Body of pancreas (tissue), 4 donors: ENCODE data around the gene PTPRH. TPM values are rescaled to one million over a fixed set of nuclear protein-coding genes. Genes with fewer than 3 reads are reported as not detected.
"Not testable (repeated sequence)": the region's sequence is repeated elsewhere in the genome, so short reads cannot be mapped to it uniquely, and the experiment has no call there.

Source experiments
- ATAC-seq: fragments of 150-250 bp; one replicate; pipeline ENCODE4 v1.9.1; 2016
- DNase-seq, 4 donors: peaks; one replicate each; pipeline ENCODE4 v3.0.0-alpha.2; 2019
- H3K27ac ChIP-seq, 4 donors: fragments of 200-600 bp; sonication (generic); 1 replicate in 3 of 4; 2 replicates in 1 of 4; pipeline versions ENCODE4 v1.5.1 to v1.6.1; 2016 to 2019; ENCODE audit warnings: mild to moderate bottlenecking in 1 of 4, mixed read lengths in 1 of 4, moderate library complexity in 1 of 4
- H3K27me3 ChIP-seq, 2 donors: fragments of 200-600 bp; sonication (generic); one replicate each; pipeline ENCODE4 v1.6.0; 2016; ENCODE audit warnings: mild to moderate bottlenecking in 1 of 2
- H3K36me3 ChIP-seq, 2 donors: fragments of 200-600 bp; sonication (generic); replicated peaks in 1 of 2; 2 replicates each; pipeline ENCODE4 v1.5.1; 2016; ENCODE audit warnings: low read depth in 2 of 2; ENCODE audit not compliant: insufficient read depth in 1 of 2
- H3K4me1 ChIP-seq: fragments of 200-600 bp; sonication (generic); one replicate; pipeline ENCODE4 v1.6.0; 2016
- H3K4me3 ChIP-seq, 2 donors: fragments of 200-600 bp; sonication (generic); 1 replicate in 1 of 2; 2 replicates in 1 of 2; pipeline ENCODE4 v1.5.1; 2016 to 2019
- H3K9me3 ChIP-seq, 3 donors: fragments of 200-600 bp; sonication (generic); 1 replicate in 2 of 3; 2 replicates in 1 of 3; pipeline ENCODE4 v1.5.1; 2016
- POLR2A ChIP-seq, 3 donors: fragments of 450-650 bp; IDR thresholded peaks; one replicate each; pipeline ENCODE4 v1.6.1; 2016; ENCODE audit warnings: antibody characterized with exemption in 3 of 3, mild to moderate bottlenecking in 2 of 3
- WGBS, 2 donors: methylation state at CpG; one replicate each; pipeline ENCODE4 v1.1.5; 2017; 5-methylcytosine and 5-hydroxymethylcytosine counted together
- intact Hi-C: fragments of 100-400 bp; cut with DNase I; formaldehyde crosslinking; loops from one replicate; pipeline ENCODE4 v1.15.1; 2023
- total RNA-seq, 2 donors: library from RNA; depleted of rRNA; stranded (reverse); fragments of >200 nt; gene quantifications; one replicate each; pipeline ENCODE4 v1.1.0, GENCODE V29; 2016
- TF ChIP-seq, protein P1 (sequence below), 7 experiments: fragments of 450-650 bp in 4 of 7; fragments of 200-600 bp in 3 of 7; sonication (generic) in 3 of 7; IDR thresholded peaks; one replicate each; pipeline ENCODE4 v1.5.1; 2016 to 2019; ENCODE audit warnings: antibody characterized with exemption in 7 of 7

The PTPRH gene
- total RNA-seq, 2 donors from 2014 or later, result 14.8 to 15.8 TPM

DNA sequence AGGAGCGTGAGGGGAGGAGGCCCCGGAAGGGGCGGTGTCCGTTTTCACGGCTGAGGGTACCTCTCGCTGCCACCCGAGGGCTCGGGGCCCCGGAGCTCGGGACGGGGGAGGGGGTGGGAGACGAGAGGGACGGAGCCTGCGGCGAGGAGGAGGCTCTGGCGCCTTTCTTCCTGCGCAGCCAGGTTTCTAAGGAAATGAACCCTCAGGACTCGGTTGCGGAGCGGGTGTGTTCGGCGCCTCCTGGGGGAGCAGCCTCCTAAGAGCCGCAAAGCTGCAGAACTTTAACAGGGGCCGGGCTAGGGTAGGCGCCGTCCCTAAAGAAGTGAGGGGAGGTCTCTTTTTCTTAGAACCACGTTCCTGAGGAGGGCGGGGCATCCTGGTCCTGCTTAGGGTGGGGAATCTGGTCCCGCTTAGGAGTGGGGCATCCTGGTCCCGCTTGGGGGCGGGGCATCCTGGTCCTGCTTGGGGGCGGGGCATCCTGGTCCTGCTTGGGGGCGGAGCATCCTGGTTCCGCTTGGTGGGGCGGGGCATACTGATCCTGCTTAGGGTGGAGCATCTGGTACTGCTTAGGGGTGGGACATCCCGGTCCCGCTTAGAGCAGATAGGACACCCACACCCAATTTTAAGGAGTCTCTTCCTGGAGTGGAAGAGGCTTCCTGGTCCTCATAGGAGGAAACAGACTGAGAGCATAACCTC is 35.4 kb downstream of the PTPRH start:
- Histone ChIP-seq H3K27me3 (peaks cover 0 to 48% of the 10 kb centered on the region in 2 donors), H3K4me3 (no peak overlapping the region), H3K27ac (no peak overlapping the region), H3K9me3 (no peaks in the 10 kb centered on the region), H3K4me1 (peaks cover 10% of the 10 kb centered on the region), H3K36me3 (no peaks in the 10 kb centered on the region)
- intact Hi-C loops, result no loop called here
- TF ChIP-seq POLR2A (IDR thresholded peaks at IDR 0.05), result no peak
- DNase-seq, result peak; percentile 25 to 50 (median 36)
- 1 to 8% methylated on average over 32 to 37 of the region's 37 CpGs for WGBS, 2 donors
- ATAC-seq, result peak; percentile 34

DNA sequence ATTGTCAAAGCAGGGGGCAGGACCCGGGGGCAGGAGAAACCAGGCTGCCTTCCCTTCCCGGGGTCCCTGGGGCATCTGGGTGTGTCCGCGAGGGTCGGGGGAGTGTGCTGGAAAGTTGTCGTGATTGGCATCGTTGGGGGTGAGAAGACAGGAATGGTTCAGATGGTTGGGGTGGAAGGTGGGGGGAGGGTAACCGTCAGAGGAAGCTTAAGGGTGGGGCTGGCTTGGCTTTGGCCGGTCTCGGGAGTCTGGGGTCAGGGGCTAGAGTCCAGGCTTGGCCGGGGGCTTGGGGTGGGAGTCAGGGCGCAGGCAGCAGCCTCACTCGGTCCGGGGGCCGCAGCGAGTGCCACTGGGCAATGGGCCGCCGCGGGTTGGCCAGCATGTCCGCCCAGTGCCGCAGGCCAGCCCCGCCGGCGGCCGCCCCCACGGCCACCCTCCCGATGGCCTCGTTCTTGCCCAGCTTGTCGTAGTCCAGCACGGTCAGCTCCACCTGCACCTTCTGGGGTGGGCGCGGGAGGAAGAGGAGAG is 36.1 kb downstream of the PTPRH start:
- peaks cover 0 to 42% of the 10 kb centered on the region in 2 donors for H3K27me3 ChIP-seq
- WGBS, 2 donors, result 1 to 8% methylated on average over 11 to 32 of the region's 32 CpGs

DNA sequence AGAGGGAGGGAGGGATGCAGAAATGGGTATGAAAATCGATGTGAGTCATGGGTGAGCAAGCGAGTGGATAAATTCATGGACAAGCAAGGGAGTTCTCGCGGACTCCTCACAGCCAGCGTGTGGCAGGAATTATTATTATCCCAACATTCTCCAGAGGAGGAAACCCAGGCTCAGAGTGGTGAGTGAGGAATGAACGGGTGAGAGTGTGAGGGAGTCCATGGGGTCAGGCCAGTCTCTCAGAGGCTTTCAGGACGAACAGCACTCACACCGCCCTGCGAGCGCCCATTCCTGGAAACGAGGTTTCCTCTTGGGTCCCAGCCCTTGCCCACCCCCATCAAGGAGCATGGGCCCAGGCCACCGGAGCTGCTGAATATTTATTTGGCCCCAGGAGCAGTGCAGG is 36.6 kb downstream of the PTPRH start:
- H3K4me3 ChIP-seq, result no peak overlapping the region
- intact Hi-C loops, result no loop called here
- WGBS, 2 donors, result 17 to 20% methylated on average over 12 of the region's 12 CpGs
- H3K9me3 ChIP-seq, result no peaks in the 10 kb centered on the region
- H3K27ac ChIP-seq, result no peak overlapping the region
- H3K27me3 ChIP-seq, result peaks cover 0 to 38% of the 10 kb centered on the region in 2 donors
- H3K4me1 ChIP-seq, result peaks cover 8% of the 10 kb centered on the region
- DNase-seq (no peak), ATAC-seq (no peak)
- TF ChIP-seq POLR2A (IDR thresholded peaks at IDR 0.05), result no peak
- TF ChIP-seq, protein P1, sequence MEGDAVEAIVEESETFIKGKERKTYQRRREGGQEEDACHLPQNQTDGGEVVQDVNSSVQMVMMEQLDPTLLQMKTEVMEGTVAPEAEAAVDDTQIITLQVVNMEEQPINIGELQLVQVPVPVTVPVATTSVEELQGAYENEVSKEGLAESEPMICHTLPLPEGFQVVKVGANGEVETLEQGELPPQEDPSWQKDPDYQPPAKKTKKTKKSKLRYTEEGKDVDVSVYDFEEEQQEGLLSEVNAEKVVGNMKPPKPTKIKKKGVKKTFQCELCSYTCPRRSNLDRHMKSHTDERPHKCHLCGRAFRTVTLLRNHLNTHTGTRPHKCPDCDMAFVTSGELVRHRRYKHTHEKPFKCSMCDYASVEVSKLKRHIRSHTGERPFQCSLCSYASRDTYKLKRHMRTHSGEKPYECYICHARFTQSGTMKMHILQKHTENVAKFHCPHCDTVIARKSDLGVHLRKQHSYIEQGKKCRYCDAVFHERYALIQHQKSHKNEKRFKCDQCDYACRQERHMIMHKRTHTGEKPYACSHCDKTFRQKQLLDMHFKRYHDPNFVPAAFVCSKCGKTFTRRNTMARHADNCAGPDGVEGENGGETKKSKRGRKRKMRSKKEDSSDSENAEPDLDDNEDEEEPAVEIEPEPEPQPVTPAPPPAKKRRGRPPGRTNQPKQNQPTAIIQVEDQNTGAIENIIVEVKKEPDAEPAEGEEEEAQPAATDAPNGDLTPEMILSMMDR (IDR thresholded peaks at IDR 0.05), result no peak
- H3K36me3 ChIP-seq, result no peaks in the 10 kb centered on the region

More for the DNA sequence above, 36.1 kb downstream of the PTPRH start:
- Histone ChIP-seq H3K9me3 (no peaks in the 10 kb centered on the region), H3K4me1 (peaks cover 8% of the 10 kb centered on the region), H3K36me3 (no peaks in the 10 kb centered on the region), H3K4me3 (no peak overlapping the region), H3K27ac (no peak overlapping the region)
- intact Hi-C loops, result no loop called here
- DNase-seq (no peak), ATAC-seq (no peak)
- no peak for TF ChIP-seq POLR2A (IDR thresholded peaks at IDR 0.05)
- TF ChIP-seq, protein P1 (IDR thresholded peaks at IDR 0.05), result no peak

DNA sequence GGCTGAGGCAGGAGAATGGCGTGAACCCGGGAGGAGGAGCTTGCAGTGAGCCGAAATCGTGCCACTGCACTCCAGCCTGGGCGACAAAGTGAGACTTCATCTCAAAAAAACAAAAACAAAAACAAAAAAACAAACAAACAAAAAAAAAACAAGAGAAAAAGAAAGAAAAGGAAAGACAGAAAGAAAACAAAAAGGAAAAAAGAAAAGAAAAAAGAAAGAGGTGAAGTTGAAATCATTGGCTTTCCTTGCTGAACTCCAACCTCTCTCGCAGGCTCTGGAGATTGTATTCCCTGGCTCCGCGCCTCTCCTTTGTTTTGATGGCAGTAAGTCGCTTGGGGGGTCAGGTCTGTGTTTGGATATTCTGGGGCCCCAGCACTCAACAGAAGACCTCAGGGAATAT is 37.0 kb downstream of the PTPRH start:
- DNase-seq, H3K9me3 ChIP-seq, intact Hi-C loops, H3K4me3 ChIP-seq, ATAC-seq, H3K4me1 ChIP-seq, H3K36me3 ChIP-seq, H3K27ac ChIP-seq: not testable (repeated sequence)
- H3K27me3 ChIP-seq, result peaks cover 0 to 38% of the 10 kb centered on the region in 2 donors
- WGBS, 2 donors, result 54 to 59% methylated on average over 9 of the region's 9 CpGs

DNA sequence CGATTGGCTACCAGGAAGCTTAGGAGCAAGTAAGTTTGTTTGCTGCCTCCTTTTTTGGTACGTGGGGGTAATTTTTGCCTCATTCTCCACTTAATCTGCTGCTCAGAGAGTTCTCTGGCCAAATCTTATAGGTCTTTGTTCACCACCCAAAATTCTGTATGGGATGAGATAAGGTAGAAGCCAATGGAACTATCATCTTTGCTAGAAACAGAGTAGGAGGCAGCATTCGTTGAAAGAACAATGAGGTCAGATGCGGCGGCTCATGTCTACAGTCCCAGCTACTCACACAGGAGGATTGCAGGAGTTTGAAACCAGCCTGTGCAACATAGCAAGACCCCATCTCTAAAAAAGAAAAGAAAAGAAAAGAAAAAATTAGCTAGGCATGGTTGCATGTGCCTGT is 37.9 kb downstream of the PTPRH start:
- Histone ChIP-seq H3K36me3 (no peaks in the 10 kb centered on the region), H3K4me3 (no peak overlapping the region), H3K27me3 (peaks cover 0 to 38% of the 10 kb centered on the region in 2 donors), H3K27ac (no peak overlapping the region), H3K4me1 (peaks cover 16% of the 10 kb centered on the region), H3K9me3 (no peaks in the 10 kb centered on the region)
- ATAC-seq (no peak), DNase-seq (no peak)
- WGBS, 2 donors, result 57 to 59% methylated on average over 5 of the region's 5 CpGs
- intact Hi-C loops, result no loop called here
- TF ChIP-seq, protein P1 (IDR thresholded peaks at IDR 0.05), result no peak
- TF ChIP-seq POLR2A (IDR thresholded peaks at IDR 0.05), result no peak
